SHP77 treated with DMSO at 0.1 percent for 48 hours (cell line): ENCODE data around the gene NT5DC3.

Experiments used
- DNase-seq: peaks from one replicate; lab custom pipeline; 2025; lab: John Stamatoyannopoulos, UW

Gene NT5DC3

DNA sequence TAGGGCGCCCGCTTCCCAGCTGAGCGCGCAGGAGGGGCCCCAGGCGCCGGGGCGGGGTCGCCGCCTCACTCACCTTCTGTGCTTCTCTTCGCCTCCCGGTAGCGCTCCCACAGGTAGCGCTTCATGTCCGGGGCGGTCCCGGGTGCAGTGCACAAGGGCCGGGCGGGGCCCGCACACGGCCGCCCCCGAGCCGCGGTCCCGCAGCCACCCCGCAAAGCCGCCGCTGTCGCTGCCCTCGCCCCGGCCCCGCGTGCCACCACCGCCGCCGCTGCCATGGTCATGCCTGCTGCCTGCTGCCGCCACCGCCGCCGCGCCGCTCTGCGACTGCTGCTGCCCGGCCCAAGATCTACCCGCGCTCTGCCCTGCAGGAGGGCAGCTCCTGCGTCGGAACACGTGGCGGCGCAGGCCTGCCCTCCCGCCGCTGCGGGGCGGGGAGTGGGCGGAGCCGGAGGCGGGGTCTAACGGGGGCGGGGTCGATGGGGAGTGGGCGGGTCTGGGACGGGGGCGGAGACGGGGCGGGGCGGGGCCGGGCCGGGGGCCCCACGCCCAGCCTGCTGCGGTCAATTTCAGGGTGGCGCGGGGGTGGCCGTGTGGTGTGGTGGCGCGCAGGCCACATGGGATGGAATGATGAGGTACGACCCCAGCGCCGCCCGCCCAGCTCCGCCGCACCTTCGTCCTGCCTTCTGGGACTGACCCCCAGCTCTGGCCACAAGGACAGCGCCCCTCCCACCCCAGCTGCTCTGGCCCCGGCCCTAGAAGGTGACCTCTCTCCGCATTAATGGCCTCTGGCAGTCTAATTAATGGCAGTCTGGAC lies at the start of gene NT5DC3:
Gene NT5DC3 (minus strand): TSS at position 359 of the 814 bp plus-strand sequence. CDS start 78 bp downstream, at position 281.
- DNase-seq: peak; percentile 29

DNA sequence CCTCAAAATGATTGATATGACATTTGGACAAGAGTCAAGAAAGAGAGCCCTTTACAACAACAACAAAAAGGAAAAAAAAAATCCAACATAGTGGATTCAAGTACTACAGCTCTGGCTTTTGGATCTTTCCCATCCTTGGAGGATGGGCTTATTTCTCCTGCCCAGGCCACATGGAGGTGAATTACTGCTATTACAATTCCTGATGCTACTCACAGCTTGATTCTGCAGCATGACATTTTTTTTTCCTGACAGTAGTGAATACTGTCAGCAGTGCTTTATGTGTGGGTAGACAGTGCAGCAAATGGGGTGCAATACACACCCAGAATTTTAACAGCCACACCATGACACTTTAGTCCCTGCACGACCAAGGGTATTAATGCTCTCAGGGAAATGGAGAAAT lies 46.7 kb upstream of the NT5DC3 start:
- no peak for DNase-seq

DNA sequence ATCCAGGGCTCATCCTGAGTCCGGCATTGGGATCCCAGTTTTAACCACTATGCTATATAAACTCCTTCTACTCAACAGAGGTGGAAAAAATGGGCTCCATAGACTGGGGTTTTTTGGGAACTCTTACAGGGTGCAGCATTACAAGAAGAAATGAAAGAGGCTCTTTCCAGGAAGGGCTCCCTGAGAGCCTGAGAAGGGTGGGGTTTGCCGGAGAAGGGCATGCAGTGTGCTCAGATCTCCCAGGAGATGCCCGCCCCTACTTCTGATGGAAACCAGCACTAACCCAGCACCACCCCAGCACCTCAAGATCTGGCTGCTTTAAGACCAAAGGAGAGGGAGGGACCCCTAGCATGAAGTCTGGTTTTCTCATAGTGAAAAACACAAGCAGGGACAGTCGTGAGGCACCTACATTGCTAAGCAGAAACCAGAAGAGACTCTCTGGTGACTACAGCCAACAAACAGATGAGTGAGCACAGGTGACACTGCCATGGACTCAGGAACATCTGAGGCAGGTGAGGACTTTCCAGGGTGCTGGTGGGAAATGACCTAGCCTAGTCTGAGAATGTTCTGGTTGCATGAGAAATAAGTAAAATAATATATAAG lies 45.3 kb upstream of the NT5DC3 start:
- DNase-seq: no peak

DNA sequence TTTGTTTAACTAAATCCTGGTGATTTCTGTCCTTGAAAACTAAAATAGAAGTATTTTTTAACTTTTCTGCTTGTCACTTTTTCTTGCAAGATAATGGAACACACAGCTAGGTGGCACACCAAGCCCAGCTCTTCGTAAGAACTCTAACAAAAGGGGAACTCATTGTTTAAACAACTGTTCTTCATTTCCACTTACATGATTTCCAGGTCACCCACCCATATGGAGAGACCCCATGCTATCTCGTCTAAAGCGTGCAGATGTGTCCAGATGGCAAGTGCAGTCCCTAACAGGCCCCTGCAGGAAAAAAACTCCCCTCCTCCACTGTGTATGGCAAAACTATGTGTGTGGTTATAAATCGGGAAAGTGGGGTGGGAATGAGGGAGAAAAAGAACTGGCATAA lies 43.3 kb upstream of the NT5DC3 start:
- DNase-seq: no peak

DNA sequence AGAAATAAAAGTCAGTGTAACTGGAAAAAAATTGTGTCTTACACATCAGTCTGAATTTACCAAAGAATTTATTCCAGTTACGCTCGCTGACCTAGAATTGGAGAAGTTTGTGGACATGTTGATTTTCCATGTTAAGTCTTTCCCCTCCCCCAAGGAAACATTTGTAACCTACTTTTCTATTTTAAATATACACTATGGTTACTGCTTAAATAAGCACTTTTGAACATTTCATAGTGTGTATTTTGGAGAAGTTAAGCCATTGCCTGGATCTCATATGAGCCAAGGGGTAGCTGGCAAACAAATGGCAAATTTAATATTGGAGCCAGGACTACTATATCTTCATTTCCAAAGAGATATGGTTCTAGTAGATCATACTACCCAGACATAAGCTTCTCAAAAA lies 42.9 kb upstream of the NT5DC3 start:
- no peak for DNase-seq

DNA sequence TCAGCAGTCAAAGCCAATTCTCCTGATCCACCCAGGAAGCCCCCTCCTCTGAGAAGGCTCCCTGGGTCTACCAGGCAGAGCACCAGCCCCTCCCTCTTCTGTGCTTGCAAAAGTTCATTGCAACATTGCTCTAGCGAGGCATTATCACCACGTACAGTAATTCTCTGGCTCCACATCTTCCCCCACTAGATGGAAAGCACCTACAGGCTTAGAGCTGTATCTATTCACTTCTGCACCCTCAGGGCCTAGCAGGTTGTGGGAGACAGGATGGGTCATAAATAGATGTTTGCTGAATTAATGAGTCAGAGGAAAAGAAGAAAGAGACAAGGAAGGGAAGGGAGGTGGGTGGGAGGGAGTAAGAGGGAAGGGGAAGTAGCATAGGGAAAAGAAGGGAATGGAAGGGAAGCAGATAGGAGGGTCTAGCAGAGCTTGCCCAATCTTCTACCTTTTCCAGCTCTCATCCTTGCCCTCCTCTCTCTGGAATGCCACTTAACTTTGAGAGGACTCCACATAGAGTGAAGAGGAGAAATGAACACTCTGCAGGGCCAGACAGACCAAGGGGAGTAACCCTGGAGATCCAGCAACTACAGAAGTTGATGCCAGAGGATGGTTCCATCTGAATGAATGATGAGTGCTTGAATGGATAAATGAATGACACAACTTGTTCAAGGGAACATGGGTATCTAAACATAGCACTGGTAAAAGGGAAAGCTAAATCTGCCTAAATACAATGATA lies 42.0 kb upstream of the NT5DC3 start:
- no peak for DNase-seq

DNA sequence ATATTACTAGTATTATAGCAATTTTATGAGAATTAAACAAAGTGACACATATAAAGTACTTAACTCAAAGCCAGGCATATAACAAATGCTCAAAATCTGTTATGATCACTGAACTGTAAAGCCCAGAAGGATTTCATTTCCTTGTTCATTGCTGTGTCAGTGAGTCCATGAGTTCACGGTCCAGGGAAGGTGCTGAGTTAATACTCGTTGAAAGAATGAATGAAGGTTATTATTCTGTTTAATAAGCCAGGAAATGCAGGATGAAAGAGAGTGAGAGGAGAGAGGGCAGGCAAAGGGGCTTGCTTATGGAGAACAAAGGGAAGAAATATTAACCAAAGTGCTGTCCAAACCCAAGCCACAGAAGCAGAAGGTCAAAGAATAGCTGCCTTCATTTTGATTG lies 40.2 kb upstream of the NT5DC3 start:
- DNase-seq: no peak

DNA sequence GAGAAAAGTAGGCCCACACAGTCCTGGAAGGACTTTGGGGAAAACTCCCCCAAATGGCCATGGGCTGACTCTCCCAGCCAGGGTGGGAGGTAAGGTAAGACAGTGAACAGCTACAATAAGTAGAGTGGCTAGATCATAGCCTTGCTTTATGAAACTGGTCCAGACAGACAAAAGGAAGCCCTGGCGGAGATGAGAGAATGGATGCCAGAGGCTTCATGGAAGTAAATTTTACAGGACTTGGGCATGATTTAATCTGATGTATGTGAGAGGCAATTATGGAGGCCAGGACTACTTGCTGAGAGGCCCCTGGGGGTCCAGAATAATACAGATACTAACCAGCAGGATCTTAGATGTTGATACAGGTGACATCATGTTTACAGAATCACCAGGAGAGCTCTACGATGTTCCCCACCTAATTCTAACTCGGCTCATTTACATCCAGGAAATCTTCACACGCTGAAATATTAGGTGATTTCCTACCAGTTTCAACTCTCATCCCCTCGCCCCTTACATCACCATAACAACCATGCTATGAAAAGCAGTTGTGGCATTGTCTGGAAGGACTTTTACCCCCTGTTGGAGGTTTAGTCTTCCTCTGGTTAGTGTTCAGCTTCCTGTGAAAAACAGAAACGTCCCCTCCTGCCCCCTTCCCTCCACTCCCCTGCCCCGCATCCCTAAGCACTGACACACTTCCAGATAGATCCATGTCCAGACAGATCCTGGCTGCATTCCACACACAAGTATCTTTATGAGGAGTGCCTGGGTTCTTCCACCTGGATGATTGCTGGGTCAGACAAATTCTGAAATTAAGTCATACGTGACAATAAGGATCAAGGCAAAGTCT lies 39.5 kb upstream of the NT5DC3 start:
- DNase-seq: no peak

DNA sequence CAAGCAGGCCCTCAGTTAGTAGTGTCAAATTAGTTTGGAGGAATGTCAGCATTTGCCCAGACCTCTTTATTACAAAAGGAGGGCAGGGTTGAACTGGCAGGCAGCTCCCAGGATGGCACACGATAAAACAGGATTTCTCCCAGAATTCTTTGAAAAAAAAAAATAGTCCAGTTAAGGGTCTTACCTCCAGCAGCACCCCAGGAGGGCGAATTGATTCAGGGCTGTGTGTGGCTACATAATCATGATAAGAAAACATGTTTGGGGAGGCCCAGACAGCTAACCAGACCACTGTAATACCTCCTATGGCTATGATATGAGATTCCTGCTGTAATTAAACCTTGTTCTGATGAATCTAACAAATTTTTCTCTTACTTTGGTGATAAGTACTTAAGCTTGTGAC lies 38.8 kb upstream of the NT5DC3 start:
- DNase-seq: no peak

DNA sequence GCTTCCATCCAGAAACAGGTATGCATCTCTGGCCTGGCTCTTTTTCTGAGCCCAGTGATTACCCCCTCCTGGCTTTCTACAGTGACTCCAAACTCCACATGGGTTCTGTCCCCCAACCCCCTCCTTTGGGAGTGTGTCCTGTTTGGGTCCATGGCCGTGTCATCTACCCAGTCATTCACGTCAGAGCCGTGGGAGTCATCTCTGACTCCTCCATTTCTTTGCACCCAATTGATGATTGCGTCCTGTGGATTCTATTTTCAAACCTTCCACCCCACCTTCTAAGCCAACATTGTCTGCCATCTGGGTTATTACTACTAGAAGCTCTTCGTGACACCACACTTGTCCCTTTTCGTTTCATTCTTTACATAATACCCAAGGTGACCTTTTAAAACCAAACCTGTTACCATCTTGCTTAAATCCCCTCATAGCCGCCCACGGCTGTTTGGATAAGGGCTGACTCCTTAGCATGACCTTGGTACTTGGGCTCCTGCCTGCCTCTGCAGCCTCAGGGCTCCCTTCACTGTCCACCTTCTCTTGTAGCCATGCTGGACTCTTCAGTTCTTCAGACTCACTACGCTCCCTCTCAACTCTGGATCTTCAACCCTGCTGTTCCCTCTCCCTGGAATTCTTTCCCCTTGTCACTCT lies 38.1 kb upstream of the NT5DC3 start:
- no peak for DNase-seq

DNA sequence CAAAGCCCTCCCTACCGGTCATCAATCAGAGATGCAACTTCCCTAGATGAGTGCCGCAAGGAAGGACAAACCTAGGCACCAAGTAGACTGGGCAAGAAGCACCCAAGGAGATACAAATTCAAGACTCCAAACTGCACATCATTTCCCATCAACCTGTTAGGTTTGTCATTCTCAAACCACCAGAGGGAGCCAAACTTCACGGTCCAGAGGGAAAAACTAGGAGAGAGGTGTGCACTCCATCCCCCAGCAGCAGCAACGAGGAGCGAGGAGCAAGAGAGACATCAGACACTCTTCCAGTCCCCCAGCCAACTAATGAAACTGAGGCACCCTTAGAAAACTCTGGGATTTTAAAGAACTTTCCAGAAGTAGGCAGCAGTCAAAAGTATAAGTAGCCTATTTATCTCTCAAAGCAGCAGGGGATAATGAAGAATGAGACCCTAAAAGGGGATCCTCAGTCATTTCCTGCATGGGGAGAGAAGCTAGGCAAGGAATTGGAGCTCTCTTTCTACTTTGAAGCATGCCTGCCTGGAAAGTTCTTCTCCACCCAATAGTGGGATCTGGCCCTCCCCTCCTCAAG lies 37.0 kb upstream of the NT5DC3 start:
- DNase-seq: peak; percentile 52

DNA sequence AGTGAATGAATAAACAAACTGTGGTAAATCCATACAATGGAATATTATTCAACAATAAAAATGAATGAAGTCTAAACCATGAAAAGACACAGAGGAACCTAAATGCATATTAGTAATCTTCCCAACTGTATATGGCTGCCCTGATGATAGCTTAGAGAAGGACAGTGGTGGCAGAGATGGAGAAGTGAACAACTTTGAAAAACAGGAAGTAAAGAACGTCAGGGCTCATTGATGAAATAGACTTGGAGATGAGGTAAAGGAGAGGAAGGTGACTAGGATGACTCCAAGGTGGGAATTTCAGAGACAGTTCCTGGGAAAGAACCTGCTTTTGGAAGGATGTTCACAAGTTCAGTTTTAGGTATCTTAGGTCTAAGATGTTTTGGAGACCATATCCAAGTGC lies 36.3 kb upstream of the NT5DC3 start:
- no peak for DNase-seq

DNA sequence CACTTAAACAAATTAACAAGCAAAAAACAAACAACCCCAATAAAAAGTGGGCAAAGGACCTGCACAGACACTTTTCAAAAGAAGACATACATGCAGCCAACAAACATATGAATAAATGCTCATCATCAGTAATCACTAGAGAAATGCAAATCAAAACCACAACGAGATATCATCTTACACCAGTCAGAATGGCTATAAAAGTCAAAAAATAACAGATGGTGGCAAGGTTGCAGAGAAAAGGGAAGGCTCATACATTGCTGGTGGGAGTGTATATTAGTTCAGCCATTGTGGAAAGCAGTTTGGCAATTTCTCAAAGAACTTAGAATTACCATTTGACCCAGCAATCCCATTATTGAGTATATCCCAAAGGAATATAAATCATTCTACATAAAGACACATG lies 34.6 kb upstream of the NT5DC3 start:
- no peak for DNase-seq

DNA sequence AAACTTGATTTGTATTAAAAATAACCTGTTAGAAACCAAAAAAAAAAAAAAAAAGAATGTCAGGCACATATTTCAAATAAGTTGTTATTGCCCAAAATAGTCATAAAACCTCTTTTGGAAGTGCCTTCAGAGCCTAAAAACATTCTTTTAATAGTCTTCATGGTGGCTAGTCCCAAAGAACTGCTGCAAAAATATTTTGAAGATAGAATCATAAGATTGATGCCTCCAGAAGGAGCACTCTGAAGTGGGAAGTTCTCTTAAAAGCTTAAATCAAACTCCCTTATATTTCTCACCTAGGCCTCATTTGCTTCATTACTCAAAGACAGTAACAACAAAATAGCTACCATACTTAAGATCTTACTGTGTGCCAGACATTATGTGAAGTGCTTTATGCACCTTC lies 27.2 kb upstream of the NT5DC3 start:
- no peak for DNase-seq

DNA sequence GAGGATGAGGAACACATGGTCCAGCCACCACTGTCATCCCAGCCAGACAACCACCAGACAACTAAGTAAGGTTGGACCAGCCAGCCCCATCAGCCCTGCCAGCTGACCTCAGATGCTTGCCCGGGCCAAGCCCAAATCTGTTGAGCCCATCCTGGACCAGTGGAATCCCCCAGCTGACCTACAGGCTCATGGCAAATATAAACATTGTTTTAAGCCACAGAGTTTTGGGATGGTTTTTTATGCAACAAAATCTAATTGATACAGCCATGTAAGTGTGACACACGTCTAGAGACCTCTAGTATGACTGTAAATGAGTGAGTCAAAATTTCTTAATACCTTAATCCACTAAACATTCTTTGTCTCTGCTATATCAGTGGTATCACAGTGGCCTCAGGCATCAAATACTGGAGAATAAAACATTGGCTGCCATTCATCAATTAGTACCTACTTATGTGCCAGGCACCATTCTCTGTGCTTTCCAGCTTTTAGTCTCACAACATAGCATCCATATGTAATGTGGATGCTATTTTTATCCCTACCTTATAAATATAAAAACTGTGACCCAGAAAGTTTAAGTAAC lies 24.2 kb upstream of the NT5DC3 start:
- DNase-seq: no peak

DNA sequence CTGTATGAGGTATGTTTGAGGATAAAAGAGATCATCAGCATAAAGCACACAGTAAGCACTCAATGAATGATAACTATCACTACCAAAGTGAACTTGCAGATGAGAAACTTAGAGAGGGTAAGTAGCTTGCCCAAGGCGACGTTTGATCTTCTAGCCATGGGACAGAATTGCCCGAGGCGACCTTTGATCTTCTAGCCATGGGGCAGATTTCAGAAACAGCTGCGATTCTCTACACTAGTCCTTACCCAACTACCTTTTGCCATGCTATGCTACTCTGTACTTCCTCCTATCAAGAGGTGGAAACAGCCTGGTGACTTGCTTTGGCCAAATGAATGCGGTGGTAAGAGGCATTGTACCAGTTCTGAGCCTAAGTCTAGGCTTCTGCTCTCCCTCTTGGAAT lies 23.7 kb upstream of the NT5DC3 start:
- DNase-seq: no peak

DNA sequence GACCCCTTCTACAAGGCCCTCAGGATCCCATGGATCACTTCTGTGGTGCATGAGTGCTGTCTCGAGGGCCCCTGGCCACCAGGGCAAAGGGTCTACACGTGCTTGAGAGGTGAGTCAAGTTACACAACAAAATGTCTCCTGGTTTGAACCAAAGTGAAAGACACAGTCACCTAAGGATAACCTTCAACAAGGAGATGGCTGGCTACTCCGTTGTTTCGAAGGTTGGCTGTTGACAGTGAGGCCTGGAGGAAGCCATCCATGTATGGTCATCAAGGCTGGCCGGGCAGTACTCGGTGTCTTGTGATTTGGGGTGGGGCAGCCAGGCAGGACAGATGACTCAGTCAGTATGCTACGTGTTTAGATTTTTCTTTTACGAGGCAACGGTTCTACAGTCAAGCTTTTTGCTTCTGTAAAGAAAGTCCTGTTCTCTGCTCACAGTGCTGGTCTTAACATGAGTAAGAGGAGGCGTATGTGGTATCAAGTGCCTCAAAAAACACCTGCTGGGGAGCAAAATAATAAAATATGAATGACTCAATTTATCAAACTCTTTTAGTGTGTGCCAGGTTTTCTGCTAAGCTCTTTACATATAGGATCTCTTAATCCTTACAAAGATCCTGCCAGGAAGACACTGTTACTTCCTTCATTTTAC lies 18.0 kb upstream of the NT5DC3 start:
- no peak for DNase-seq

DNA sequence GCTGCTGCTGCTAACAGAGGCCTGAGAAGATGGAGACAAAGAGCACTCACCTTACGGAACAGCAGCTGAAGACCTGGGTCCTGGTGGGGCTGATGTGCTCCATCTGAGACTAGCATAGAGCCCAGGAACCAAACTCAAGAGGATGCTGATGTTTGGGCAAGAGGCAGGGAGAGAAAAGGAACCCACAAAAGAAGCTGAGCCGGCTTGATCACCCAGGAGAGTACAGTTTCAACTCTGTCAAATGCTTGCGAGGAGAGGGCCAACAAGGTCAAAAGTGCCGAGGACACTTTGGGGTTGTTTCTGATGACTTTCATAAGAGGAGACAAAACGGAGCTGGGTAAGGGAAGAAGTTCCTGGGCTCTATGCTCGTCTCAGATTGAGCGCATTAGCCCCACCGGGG lies 17.3 kb upstream of the NT5DC3 start:
- DNase-seq: no peak

DNA sequence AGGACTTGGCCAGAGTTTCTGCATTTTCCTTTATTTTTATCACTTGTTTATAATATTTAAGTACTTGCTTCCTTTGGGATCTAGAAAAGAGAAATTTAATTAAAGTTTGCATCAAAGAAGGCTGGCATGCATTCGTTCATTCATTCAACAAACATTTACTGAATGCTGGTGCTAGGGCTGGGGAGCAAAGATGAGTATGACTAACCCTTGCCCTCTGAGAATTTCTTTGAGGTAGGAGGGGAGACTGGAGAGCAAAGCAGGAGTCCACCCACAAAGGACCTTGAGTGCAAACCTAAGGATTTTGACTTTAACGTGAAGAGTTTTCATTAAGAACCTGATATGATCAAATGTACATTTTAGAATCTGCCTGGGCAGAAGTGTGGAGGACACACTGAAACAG lies 16.1 kb upstream of the NT5DC3 start:
- DNase-seq: no peak

DNA sequence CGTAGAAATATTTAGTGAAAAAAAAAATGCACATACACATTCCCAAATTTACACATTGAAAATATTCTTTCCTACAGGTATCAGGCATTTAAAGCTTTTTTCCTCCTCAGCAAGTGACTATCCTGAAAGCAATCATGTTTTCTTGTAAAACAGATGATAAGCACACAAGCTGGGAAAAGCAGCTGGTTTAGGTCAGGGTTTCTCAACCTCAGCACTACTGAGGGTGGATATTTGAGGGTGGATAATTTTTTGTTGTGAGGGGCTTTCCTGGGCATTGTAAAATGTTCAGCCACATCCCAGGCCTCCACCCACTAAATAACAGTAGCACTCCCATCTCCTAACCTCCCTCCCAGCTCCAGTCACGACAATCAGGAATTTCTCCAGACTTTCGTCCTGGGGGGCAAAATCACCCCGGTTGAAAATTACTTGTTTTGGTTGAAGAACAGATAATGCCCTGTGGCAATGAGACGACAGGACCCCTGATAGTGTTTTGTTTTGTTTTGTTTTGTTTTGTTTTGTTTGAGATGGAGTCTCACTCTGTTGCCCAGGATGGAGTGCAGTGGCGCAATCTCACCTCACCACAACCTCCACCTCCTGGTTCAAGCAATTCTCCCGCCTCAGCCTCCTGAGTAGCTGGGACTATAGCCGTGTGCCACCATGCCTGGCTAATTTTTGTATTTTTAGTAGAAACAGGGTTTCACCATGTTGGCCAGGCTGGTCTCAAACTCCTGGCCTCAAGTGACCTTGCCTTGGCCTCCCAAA lies 15.0 kb upstream of the NT5DC3 start:
- DNase-seq: no peak
